Hindlimb muscle (tissue), 1 donor: Measurements from ENCODE around the gene DCAF12. TPM values are rescaled to one million over a fixed set of nuclear protein-coding genes. Genes with fewer than 3 reads are reported as not detected.
"Not testable (repeated sequence)": the region's sequence is repeated elsewhere in the genome, so short reads cannot be mapped to it uniquely, and the experiment has no call there.

Experiments
- DNase-seq: peaks from one replicate; pipeline ENCODE4 v3.0.0-alpha.2; 2013
- polyA plus RNA-seq: library from polyadenylated mRNA; unstranded; fragments of 120-200 nt; gene quantifications from one replicate; pipeline ENCODE4 v1.2.1, GENCODE V29; 2013; ENCODE audit not compliant: insufficient read length

DCAF12 gene
- polyA plus RNA-seq = 31.2 TPM

- DNase-seq = peak; percentile 94
Measured at GRCh38 chr9:34126207-34127034, at the start of gene DCAF12. Gene DCAF12, minus strand, starts transcription at chr9:34126698. Its CDS starts 267 bp downstream, at chr9:34126431.

GRCh38 chr9:34176089-34176488 lies 49.6 kb upstream of the DCAF12 start:
- no peak for DNase-seq

- DNase-seq = no peak
Measured at GRCh38 chr9:34171753-34172535, 45.4 kb upstream of the DCAF12 start.

GRCh38 chr9:34170237-34170991 lies 43.9 kb upstream of the DCAF12 start:
- peak; percentile 46 for DNase-seq

- no peak for DNase-seq
Measured at GRCh38 chr9:34169125-34169524, 42.6 kb upstream of the DCAF12 start.

GRCh38 chr9:34163434-34163833 lies 36.9 kb upstream of the DCAF12 start:
- no peak for DNase-seq

GRCh38 chr9:34158362-34158869 lies 31.9 kb upstream of the DCAF12 start:
- no peak for DNase-seq

GRCh38 chr9:34157898-34158297 lies 31.4 kb upstream of the DCAF12 start:
- no peak for DNase-seq

GRCh38 chr9:34157318-34157717 lies 30.8 kb upstream of the DCAF12 start:
- DNase-seq = no peak

GRCh38 chr9:34154057-34154456 lies 27.6 kb upstream of the DCAF12 start:
- no peak for DNase-seq

GRCh38 chr9:34151398-34151797 lies 24.9 kb upstream of the DCAF12 start:
- DNase-seq = no peak

- no peak for DNase-seq
Measured at GRCh38 chr9:34145165-34145564, 18.7 kb upstream of the DCAF12 start.

- no peak for DNase-seq
Measured at GRCh38 chr9:34143116-34143515, 16.6 kb upstream of the DCAF12 start.

GRCh38 chr9:34140853-34141252 lies 14.4 kb upstream of the DCAF12 start:
- no peak for DNase-seq

GRCh38 chr9:34139477-34140146 lies 13.1 kb upstream of the DCAF12 start:
- DNase-seq = peak; percentile 23

GRCh38 chr9:34138644-34139043 lies 12.1 kb upstream of the DCAF12 start:
- DNase-seq = not testable (repeated sequence)

- no peak for DNase-seq
Measured at GRCh38 chr9:34134521-34134920, 8.0 kb upstream of the DCAF12 start.

GRCh38 chr9:34133436-34133949 lies 7.0 kb upstream of the DCAF12 start:
- DNase-seq = no peak

GRCh38 chr9:34131571-34131970 lies 5.1 kb upstream of the DCAF12 start:
- no peak for DNase-seq

- no peak for DNase-seq
Measured at GRCh38 chr9:34127035-34127948, 794 bp upstream of the DCAF12 start.
